ENCODE results near the gene ABLIM3.

ABLIM3 gene

GRCh38 chr5:149157330-149157729, 16.0 kb downstream of the ABLIM3 start:
- no peak for DNase-seq (ENCODE audit: low read depth in 2 of 2)

DNA sequence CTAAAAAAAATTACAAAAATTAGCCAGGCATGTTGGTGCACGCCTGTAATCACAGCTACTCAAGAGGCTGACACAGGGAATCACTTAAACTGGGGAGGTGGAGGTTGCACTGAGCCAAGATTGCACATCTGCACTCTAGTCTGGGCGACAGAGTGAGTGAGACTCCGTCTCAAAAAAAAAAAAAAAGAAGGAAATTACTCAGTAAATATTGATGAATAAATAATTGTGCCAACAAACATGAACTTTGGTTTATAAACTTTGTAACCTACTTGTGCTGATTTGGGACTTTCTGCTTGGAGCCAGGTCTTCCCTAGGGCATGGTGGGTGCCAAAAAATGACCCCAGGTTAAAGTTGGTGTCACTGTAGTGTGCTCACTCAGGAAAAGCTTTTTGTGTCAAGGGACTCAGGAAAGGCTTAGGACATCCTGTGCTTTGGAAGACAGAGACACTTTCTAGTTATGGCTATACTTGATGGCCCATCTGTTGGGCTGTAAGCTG, 19.0 kb downstream of the ABLIM3 start:
- no peak for DNase-seq (ENCODE audit: low read depth in 2 of 2)

GRCh38 chr5:149161026-149161687, 19.9 kb downstream of the ABLIM3 start:
- DNase-seq (ENCODE audit: low read depth in 2 of 2) = no peak

DNA sequence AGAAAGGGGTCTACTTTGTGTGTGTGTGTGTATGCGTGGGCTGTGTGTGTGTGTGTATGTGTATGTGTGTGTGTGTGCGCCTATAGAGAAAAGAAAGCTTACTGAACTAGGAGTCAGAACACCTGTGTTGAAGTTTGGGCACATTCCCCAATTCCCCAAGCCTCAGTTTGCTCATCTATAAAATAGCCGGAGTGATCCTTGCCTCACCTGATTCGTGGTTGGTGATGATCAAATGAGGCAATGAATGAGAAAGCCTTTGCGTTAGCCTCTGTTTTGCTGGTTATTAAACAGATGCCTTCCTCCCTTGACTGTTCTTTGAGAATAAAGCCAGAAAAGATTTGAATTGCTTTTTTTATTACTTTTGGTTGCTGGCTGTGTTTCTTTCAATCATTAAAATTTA, 20.6 kb downstream of the ABLIM3 start:
- DNase-seq (ENCODE audit: low read depth in 2 of 2) = no peak

DNA sequence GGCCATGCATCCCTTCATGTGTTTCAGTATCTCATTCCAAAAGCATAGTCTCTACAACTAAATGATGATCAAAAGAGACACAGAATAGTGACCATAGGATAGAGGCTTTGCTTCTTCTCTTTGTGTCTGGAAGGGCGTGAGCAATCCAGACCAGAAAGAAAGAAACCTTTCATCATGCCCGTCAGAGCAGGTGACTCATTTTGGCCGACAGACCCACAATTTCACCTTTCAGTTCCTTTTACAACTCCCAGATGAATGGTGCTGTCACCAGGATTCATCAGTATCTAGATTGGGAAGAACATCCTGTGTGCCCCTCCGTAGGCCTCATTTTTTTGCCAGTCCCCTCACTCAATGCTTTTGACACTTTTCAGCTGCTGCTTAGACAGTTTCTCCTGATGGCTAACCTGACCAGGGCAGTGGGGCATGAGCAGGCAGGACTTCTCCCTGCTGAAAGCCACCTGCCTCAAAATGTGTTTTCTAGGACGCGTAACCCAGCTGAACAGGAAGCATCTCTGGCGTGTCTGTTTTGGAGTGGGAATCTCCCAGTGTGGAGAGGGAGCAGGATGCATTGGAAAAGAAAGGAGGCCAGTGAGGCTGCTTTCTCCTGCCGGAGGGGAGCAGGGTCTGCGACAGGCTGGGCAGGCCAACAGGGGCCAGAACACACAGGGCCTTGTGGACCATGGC, 21.2 kb downstream of the ABLIM3 start:
- DNase-seq (ENCODE audit: low read depth in 2 of 2) = no peak

- DNase-seq (ENCODE audit: low read depth in 2 of 2) = no peak
Measured at GRCh38 chr5:149164731-149165130, 23.4 kb downstream of the ABLIM3 start.

- DNase-seq (ENCODE audit: low read depth in 2 of 2) = no peak
Measured at GRCh38 chr5:149166128-149166527, 24.8 kb downstream of the ABLIM3 start.

GRCh38 chr5:149166591-149167100, 25.4 kb downstream of the ABLIM3 start:
- no peak for DNase-seq (ENCODE audit: low read depth in 2 of 2)

- no peak for DNase-seq (ENCODE audit: low read depth in 2 of 2)
Measured at GRCh38 chr5:149168276-149168906, 27.1 kb downstream of the ABLIM3 start.

DNA sequence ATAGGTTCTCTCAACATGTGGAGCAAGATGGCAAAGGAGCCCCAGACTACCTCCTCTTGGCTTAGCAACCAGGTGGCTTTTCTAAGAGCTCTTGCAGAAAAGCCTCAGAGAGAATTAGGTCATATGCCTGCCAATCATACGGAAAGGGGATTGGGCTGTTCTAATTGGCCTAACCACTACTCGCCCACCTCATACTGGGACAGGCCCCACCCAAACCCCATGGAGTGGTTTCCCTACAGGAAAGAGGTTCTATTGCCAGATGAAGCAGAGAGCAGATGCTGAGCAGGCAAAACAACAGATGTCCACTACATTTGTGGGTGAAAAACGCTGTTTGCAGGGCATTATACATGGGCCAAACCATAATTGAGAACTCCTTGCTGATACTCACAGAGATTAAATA, 29.0 kb downstream of the ABLIM3 start:
- DNase-seq (ENCODE audit: low read depth in 2 of 2) = no peak

DNA sequence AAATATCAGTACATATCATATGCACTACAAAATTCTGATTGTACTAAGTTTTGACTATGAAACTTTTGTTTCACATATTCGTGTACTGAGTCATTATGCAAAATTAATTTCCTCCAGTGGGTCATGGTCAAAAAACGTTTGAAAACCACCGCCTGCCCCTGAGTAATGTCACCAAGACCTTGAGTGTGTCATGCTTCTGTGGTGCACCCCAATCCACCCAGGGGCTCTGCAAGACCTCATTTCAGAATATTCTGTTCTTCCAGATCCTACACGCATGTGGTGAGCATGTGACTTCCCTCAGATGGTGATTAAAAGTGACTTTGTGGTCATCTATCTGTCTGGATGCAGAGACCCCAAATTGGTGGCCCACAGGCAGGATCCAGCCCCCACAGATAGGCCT, 31.0 kb downstream of the ABLIM3 start:
- no peak for DNase-seq (ENCODE audit: low read depth in 2 of 2)

DNA sequence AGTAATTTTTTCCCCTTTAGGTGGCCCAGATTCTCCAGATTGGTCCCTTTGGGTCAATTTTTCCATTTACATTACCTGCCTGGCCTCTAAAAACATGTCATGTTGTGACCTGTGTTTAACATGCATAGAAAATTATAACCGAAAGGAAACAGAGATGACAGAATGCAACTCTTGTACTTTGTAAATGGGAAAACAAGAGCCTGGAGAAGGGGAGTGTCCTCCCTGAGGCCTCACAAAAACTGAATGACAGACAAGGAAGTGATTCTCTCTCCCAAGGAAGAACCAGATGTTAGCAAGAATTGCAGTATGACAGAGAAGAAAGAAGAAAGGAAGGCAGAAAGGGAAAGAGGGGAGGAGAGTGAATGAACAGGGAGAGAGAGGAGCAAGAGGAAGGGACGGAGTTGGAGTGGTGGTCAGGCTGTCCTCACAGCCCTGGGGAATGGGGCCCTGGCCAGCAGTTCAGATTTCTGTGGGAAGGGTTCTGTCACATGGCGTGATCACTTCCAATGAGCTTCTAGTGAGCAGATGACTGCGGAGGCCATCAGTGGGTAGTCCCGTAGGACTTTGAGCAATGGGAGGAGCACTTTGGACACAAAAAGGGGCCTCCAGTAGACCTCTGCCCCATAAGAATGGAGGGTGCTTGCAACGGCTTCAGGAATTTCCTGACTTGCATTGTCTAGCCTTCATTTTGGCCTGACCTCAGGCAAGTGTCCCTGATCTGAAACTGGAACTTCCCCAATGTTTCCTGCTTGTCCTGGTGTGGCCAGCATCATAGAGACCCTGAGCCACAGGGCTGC, 31.6 kb downstream of the ABLIM3 start:
- no peak for DNase-seq (ENCODE audit: low read depth in 2 of 2)

DNA sequence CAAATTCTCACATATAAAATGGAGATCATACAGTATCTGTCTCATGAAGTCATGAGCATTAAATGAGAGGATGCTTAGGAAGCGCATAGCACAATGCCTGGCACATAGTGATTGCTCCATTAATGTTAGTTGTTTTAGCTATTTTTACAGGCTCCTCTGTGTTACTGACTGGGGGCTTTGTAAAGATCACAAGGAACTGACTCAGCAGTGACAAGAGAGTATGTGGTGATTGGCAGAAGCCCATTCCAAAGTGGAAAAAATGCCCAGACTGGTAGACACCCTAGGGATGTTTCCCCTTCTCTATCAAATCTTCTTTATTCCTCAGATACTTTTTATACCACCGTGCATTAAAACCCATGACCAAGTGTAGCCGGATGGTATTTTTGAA, 33.5 kb downstream of the ABLIM3 start:
- no peak for DNase-seq (ENCODE audit: low read depth in 2 of 2)

GRCh38 chr5:149175346-149176105, 34.2 kb downstream of the ABLIM3 start:
- DNase-seq (ENCODE audit: low read depth in 2 of 2) = no peak

- DNase-seq (ENCODE audit: low read depth in 2 of 2) = no peak
Measured at GRCh38 chr5:149177339-149177843, 36.1 kb downstream of the ABLIM3 start.

- DNase-seq (ENCODE audit: low read depth in 2 of 2) = no peak
Measured at GRCh38 chr5:149177911-149178565, 36.7 kb downstream of the ABLIM3 start.

GRCh38 chr5:149181732-149182131, 40.4 kb downstream of the ABLIM3 start:
- DNase-seq (ENCODE audit: low read depth in 2 of 2) = no peak

GRCh38 chr5:149182241-149182640, 40.9 kb downstream of the ABLIM3 start:
- no peak for DNase-seq (ENCODE audit: low read depth in 2 of 2)

- no peak for DNase-seq (ENCODE audit: low read depth in 2 of 2)
Measured at GRCh38 chr5:149185067-149185466, 43.8 kb downstream of the ABLIM3 start.

DNA sequence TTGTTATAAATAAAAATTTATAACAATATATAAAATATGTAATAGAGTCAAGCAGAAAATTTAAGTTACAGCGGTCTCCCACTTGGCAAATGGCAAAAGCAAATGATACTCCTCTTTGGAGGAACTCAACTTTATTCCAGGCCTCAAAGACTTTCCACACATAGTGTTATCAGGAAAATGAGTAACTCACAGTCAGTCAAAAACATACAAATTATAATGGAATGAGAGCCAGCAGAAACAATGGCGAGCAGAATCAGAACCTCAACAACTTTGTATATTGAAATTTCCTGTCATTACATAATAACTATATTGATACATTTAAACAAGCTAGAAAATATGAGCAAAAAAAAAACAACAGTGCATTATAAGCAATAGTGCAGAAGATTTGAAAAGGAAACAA, 45.2 kb downstream of the ABLIM3 start:
- no peak for DNase-seq (ENCODE audit: low read depth in 2 of 2)

Measured in stimulated activated CD8-positive, alpha-beta memory T cell treated with anti-CD3 and anti-CD28 coated beads, Interleukin-7, amount 100 ng/mL, for 4 hours (primary cell).